ENCODE results near the gene FAM117A.

FAM117A gene

GRCh38 chr17:49703557-49704277 is 60.2 kb downstream of the FAM117A start:
- H2AK5ac ChIP-seq (ENCODE audit: low read depth, low read length) = no peak overlapping the region

GRCh38 chr17:49700960-49701359 is 63.0 kb downstream of the FAM117A start:
- H2BK120ac ChIP-seq (ENCODE audit: low read depth, low read length) = no peak overlapping the region
- no peak for DNase-seq (ENCODE audit: low spot score)
- no peak overlapping the region for H4K8ac ChIP-seq (ENCODE audit: low read depth, low read length)
- H3K4me2 ChIP-seq (ENCODE audit: insufficient read depth, low read length, poor library complexity, severe bottlenecking) = no peak overlapping the region
- H3K79me1 ChIP-seq (ENCODE audit: low read depth, low read length) = no peaks in the 10 kb centered on the region
- H4K91ac ChIP-seq (ENCODE audit: low read depth, low read length, poor library complexity) = no peak overlapping the region
- peaks cover 31 to 71% of the 10 kb centered on the region in 2 donors for H3K36me3 ChIP-seq (replicated peaks in 1 of 2; ENCODE audit: control insufficient read depth in 2 of 2, insufficient read depth in 2 of 2, low read length in 2 of 2)
- no peak overlapping the region for H2AFZ ChIP-seq (ENCODE audit: low read length)
- H2BK12ac ChIP-seq (ENCODE audit: low read length) = no peak overlapping the region
- no peak overlapping the region for H3K4me3 ChIP-seq (ENCODE audit: low read length in 2 of 2)
- no peak overlapping the region for H3K27ac ChIP-seq (replicated peaks; ENCODE audit: low read length)
- no CpG with 5 or more reads among the region's 6 CpGs for WGBS, 2 donors (ENCODE audit: extremely low coverage in 2 of 2, insufficient read length in 2 of 2, insufficient replicate concordance in 1 of 2)
- H3K9ac ChIP-seq (ENCODE audit: low read depth, low read length, poor library complexity) = no peak overlapping the region
- no peak overlapping the region for H2BK15ac ChIP-seq (ENCODE audit: low read length)
- no peak overlapping the region for H3K14ac ChIP-seq (ENCODE audit: low read length)
- no peak overlapping the region for H3K18ac ChIP-seq (ENCODE audit: low read length)
- no peak overlapping the region for H2AK5ac ChIP-seq (ENCODE audit: low read depth, low read length)
- H3K23ac ChIP-seq (ENCODE audit: low read depth, low read length, poor library complexity) = no peak overlapping the region
- H3K9me3 ChIP-seq (replicated peaks in 1 of 2; ENCODE audit: control insufficient read depth in 2 of 2, insufficient read depth in 1 of 2, low read depth in 1 of 2, low read length in 2 of 2) = no peaks in the 10 kb centered on the region
- no peak overlapping the region for H2BK5ac ChIP-seq (ENCODE audit: low read length)
- no peak overlapping the region for H3K4ac ChIP-seq (ENCODE audit: low read length)
- H3K27me3 ChIP-seq (ENCODE audit: control insufficient read depth in 3 of 3, insufficient read depth in 3 of 3, low read depth in 1 of 3, low read length in 3 of 3) = no peaks in the 10 kb centered on the region
- peaks cover 0 to 3% of the 10 kb centered on the region in 2 donors for H3K4me1 ChIP-seq (ENCODE audit: control insufficient read depth in 2 of 2, insufficient read depth in 1 of 2, low read depth in 1 of 2, low read length in 2 of 2)

More at GRCh38 chr17:49703557-49704277, 60.2 kb downstream of the FAM117A start:
- H2BK5ac ChIP-seq (ENCODE audit: low read length) = no peak overlapping the region
- no peak overlapping the region for H3K9ac ChIP-seq (ENCODE audit: low read depth, low read length, poor library complexity)
- no peak overlapping the region for H3K4ac ChIP-seq (ENCODE audit: low read length)
- no peak overlapping the region for H4K91ac ChIP-seq (ENCODE audit: low read depth, low read length, poor library complexity)
- H3K36me3 ChIP-seq (replicated peaks in 1 of 2; ENCODE audit: control insufficient read depth in 2 of 2, insufficient read depth in 2 of 2, low read length in 2 of 2) = peaks cover 31 to 73% of the 10 kb centered on the region in 2 donors
- no peak overlapping the region for H3K14ac ChIP-seq (ENCODE audit: low read length)
- H4K8ac ChIP-seq (ENCODE audit: low read depth, low read length) = no peak overlapping the region
- no peak overlapping the region for H3K4me3 ChIP-seq (ENCODE audit: low read length in 2 of 2)
- H2BK12ac ChIP-seq (ENCODE audit: low read length) = no peak overlapping the region
- no peak for DNase-seq (ENCODE audit: low spot score)
- H3K23ac ChIP-seq (ENCODE audit: low read depth, low read length, poor library complexity) = no peak overlapping the region
- no peaks in the 10 kb centered on the region for H3K9me3 ChIP-seq (replicated peaks in 1 of 2; ENCODE audit: control insufficient read depth in 2 of 2, insufficient read depth in 1 of 2, low read depth in 1 of 2, low read length in 2 of 2)
- no peak overlapping the region for H2BK120ac ChIP-seq (ENCODE audit: low read depth, low read length)
- no peak overlapping the region for H2BK15ac ChIP-seq (ENCODE audit: low read length)
- no peak overlapping the region for H2AFZ ChIP-seq (ENCODE audit: low read length)
- H3K27me3 ChIP-seq (ENCODE audit: control insufficient read depth in 3 of 3, insufficient read depth in 3 of 3, low read depth in 1 of 3, low read length in 3 of 3) = no peaks in the 10 kb centered on the region
- peaks cover 3 to 11% of the 10 kb centered on the region in 2 donors for H3K4me1 ChIP-seq (ENCODE audit: control insufficient read depth in 2 of 2, insufficient read depth in 1 of 2, low read depth in 1 of 2, low read length in 2 of 2)
- no peak overlapping the region for H3K18ac ChIP-seq (ENCODE audit: low read length)
- no peak overlapping the region for H3K4me2 ChIP-seq (ENCODE audit: insufficient read depth, low read length, poor library complexity, severe bottlenecking)
- H3K27ac ChIP-seq (replicated peaks; ENCODE audit: low read length) = no peak overlapping the region
- no CpG with 5 or more reads among the region's 6 CpGs for WGBS, 2 donors (ENCODE audit: extremely low coverage in 2 of 2, insufficient read length in 2 of 2, insufficient replicate concordance in 1 of 2)
- H3K79me1 ChIP-seq (ENCODE audit: low read depth, low read length) = peaks cover 1% of the 10 kb centered on the region

GRCh38 chr17:49699966-49700575 is 63.9 kb downstream of the FAM117A start:
- H4K91ac ChIP-seq (ENCODE audit: low read depth, low read length, poor library complexity) = no peak overlapping the region
- H2AK5ac ChIP-seq (ENCODE audit: low read depth, low read length) = no peak overlapping the region
- no peaks in the 10 kb centered on the region for H3K9me3 ChIP-seq (replicated peaks in 1 of 2; ENCODE audit: control insufficient read depth in 2 of 2, insufficient read depth in 1 of 2, low read depth in 1 of 2, low read length in 2 of 2)
- H2BK120ac ChIP-seq (ENCODE audit: low read depth, low read length) = no peak overlapping the region
- peak overlapping the region; percentile 11 for H3K23ac ChIP-seq (ENCODE audit: low read depth, low read length, poor library complexity)
- H3K4ac ChIP-seq (ENCODE audit: low read length) = no peak overlapping the region
- H3K4me1 ChIP-seq (ENCODE audit: control insufficient read depth in 2 of 2, insufficient read depth in 1 of 2, low read depth in 1 of 2, low read length in 2 of 2) = no peaks in the 10 kb centered on the region
- no peak overlapping the region for H2BK15ac ChIP-seq (ENCODE audit: low read length)
- no peak overlapping the region for H2BK12ac ChIP-seq (ENCODE audit: low read length)
- H3K14ac ChIP-seq (ENCODE audit: low read length) = no peak overlapping the region
- H3K4me3 ChIP-seq (ENCODE audit: low read length in 2 of 2) = peak overlapping the region in 1 of 2 donors; percentile 38
- H3K27ac ChIP-seq (replicated peaks; ENCODE audit: low read length) = no peak overlapping the region
- H3K18ac ChIP-seq (ENCODE audit: low read length) = no peak overlapping the region
- no peaks in the 10 kb centered on the region for H3K27me3 ChIP-seq (ENCODE audit: control insufficient read depth in 3 of 3, insufficient read depth in 3 of 3, low read depth in 1 of 3, low read length in 3 of 3)
- no peak for DNase-seq (ENCODE audit: low spot score)
- no peak overlapping the region for H4K8ac ChIP-seq (ENCODE audit: low read depth, low read length)
- WGBS, 2 donors (ENCODE audit: extremely low coverage in 2 of 2, insufficient read length in 2 of 2, insufficient replicate concordance in 1 of 2) = no CpG with 5 or more reads among the region's 8 CpGs
- no peak overlapping the region for H3K4me2 ChIP-seq (ENCODE audit: insufficient read depth, low read length, poor library complexity, severe bottlenecking)
- H2BK5ac ChIP-seq (ENCODE audit: low read length) = no peak overlapping the region
- H3K79me1 ChIP-seq (ENCODE audit: low read depth, low read length) = no peaks in the 10 kb centered on the region
- no peak overlapping the region for H2AFZ ChIP-seq (ENCODE audit: low read length)
- H3K36me3 ChIP-seq (replicated peaks in 1 of 2; ENCODE audit: control insufficient read depth in 2 of 2, insufficient read depth in 2 of 2, low read length in 2 of 2) = peaks cover 28 to 62% of the 10 kb centered on the region in 2 donors
- no peak overlapping the region for H3K9ac ChIP-seq (ENCODE audit: low read depth, low read length, poor library complexity)

- DNase-seq (ENCODE audit: low spot score) = no peak
- no peak overlapping the region for H2BK120ac ChIP-seq (ENCODE audit: low read depth, low read length)
Observed at GRCh38 chr17:49698005-49698404, 65.9 kb downstream of the FAM117A start.

More at GRCh38 chr17:49698005-49698404, 65.9 kb downstream of the FAM117A start:
- Histone ChIP-seq H3K9me3 (replicated peaks in 1 of 2; ENCODE audit: control insufficient read depth in 2 of 2, insufficient read depth in 1 of 2, low read depth in 1 of 2, low read length in 2 of 2) (no peaks in the 10 kb centered on the region), H3K18ac (ENCODE audit: low read length) (no peak overlapping the region), H2BK15ac (ENCODE audit: low read length) (no peak overlapping the region), H3K36me3 (replicated peaks in 1 of 2; ENCODE audit: control insufficient read depth in 2 of 2, insufficient read depth in 2 of 2, low read length in 2 of 2) (peaks cover 12 to 41% of the 10 kb centered on the region in 2 donors), H2BK5ac (ENCODE audit: low read length) (no peak overlapping the region), H3K79me1 (ENCODE audit: low read depth, low read length) (no peaks in the 10 kb centered on the region), H3K4ac (ENCODE audit: low read length) (no peak overlapping the region), H2AFZ (ENCODE audit: low read length) (no peak overlapping the region), H3K9ac (ENCODE audit: low read depth, low read length, poor library complexity) (no peak overlapping the region), H3K4me2 (ENCODE audit: insufficient read depth, low read length, poor library complexity, severe bottlenecking) (no peak overlapping the region), H4K91ac (ENCODE audit: low read depth, low read length, poor library complexity) (no peak overlapping the region), H3K4me3 (ENCODE audit: low read length in 2 of 2) (no peak overlapping the region), H3K23ac (ENCODE audit: low read depth, low read length, poor library complexity) (no peak overlapping the region), H2AK5ac (ENCODE audit: low read depth, low read length) (no peak overlapping the region), H3K27me3 (ENCODE audit: control insufficient read depth in 3 of 3, insufficient read depth in 3 of 3, low read depth in 1 of 3, low read length in 3 of 3) (no peaks in the 10 kb centered on the region), H3K4me1 (ENCODE audit: control insufficient read depth in 2 of 2, insufficient read depth in 1 of 2, low read depth in 1 of 2, low read length in 2 of 2) (no peaks in the 10 kb centered on the region), H3K14ac (ENCODE audit: low read length) (no peak overlapping the region), H3K27ac (replicated peaks; ENCODE audit: low read length) (no peak overlapping the region), H4K8ac (ENCODE audit: low read depth, low read length) (no peak overlapping the region), H2BK12ac (ENCODE audit: low read length) (no peak overlapping the region)
- WGBS, 2 donors (ENCODE audit: extremely low coverage in 2 of 2, insufficient read length in 2 of 2, insufficient replicate concordance in 1 of 2) = no CpG with 5 or more reads among the region's 6 CpGs

Measured in neuronal stem cell (in vitro differentiated cells).